HCT116 (cell line): Measurements from ENCODE around the gene CDH4. TPM values are rescaled to one million over a fixed set of nuclear protein-coding genes. Genes with fewer than 3 reads are reported as not detected.

Experiments
- ATAC-seq: fragments of 200-7000 bp; cut with Tn5 transposase; 2 replicates; pipeline ENCODE4 v1.9.1; 2020; ENCODE audit warnings: mild to moderate bottlenecking, moderate library complexity
- BruUV-seq: library from RNA; stranded (reverse); fragments of 400-500 nt; replicated peaks from 2 replicates; lab custom pipeline; 2021; lab: Mats Ljungman, UMichigan
- CTCF ChIA-PET: fragments of 300-600 bp; sonication (Branson Sonifier 250); formaldehyde crosslinking; loops from one replicate; lab custom pipeline; 2021; ENCODE audit warnings: antibody characterized with exemption; lab: Charles Lee
- POLR2A ChIA-PET: fragments of 300-600, 350-600 bp; sonication (Branson Sonifier 250); formaldehyde crosslinking; loops from one replicate; lab custom pipeline; 2021; ENCODE audit warnings: antibody characterized with exemption; lab: Charles Lee
- RAD21 ChIA-PET, 2 experiments: fragments of 300-600 bp; sonication (Branson Sonifier 250); formaldehyde crosslinking; loops; one replicate each; lab custom pipeline; 2023; ENCODE audit warnings: low total read pairs in 2 of 2; ENCODE audit not compliant: uncharacterized antibody in 2 of 2, unreplicated experiment in 2 of 2, low non-redundant PET in 1 of 2; lab: Charles Lee
- DNase-seq: peaks from one replicate; pipeline ENCODE4 v3.0.0-alpha.2; 2010; ENCODE audit warnings: low read depth, low spot score
- H2AFZ ChIP-seq: fragments of 200-600 bp; shearing (Covaris generic), sonication (generic); 2 replicates; pipeline ENCODE4 v1.6.1; 2017; ENCODE audit warnings: low read depth, mixed run types, mixed read lengths, antibody characterized with exemption, low read length; ENCODE audit not compliant: poor library complexity, severe bottlenecking
- H3K27ac ChIP-seq: 2 replicates; pipeline ENCODE4 v1.5.1; 2012; ENCODE audit warnings: low read depth, low read length
- H3K27me3 ChIP-seq: fragments of 200-600 bp; sonication (generic); 2 replicates; pipeline ENCODE4 v1.6.1; 2016; ENCODE audit warnings: mixed run types, low read length, mixed read lengths; ENCODE audit not compliant: insufficient read depth
- H3K36me3 ChIP-seq, 2 experiments: fragments of 200-500 bp in 1 of 2; fragments of 200-600 bp in 1 of 2; sonication (Bioruptor generic) in 1 of 2; sonication (generic) in 1 of 2; 2 replicates each; pipeline versions ENCODE4 v1.5.1 to v1.6.1; 2014 to 2016; ENCODE audit warnings: low read length in 2 of 2, inconsistent platforms in 1 of 2, mixed read lengths in 1 of 2, mixed run types in 1 of 2; ENCODE audit not compliant: insufficient read depth in 2 of 2, control insufficient read depth in 1 of 2
- H3K4me1 ChIP-seq, 2 experiments: fragments of 200-600 bp in 1 of 2; sonication (generic) in 1 of 2; 2 replicates each; pipeline versions ENCODE4 v1.5.1 to v1.6.1; 2012 to 2017; ENCODE audit warnings: low read length in 2 of 2, inconsistent platforms in 1 of 2, mild to moderate bottlenecking in 1 of 2, mixed read lengths in 1 of 2, mixed run types in 1 of 2, moderate library complexity in 1 of 2; ENCODE audit not compliant: insufficient read depth in 2 of 2, control insufficient read depth in 1 of 2
- H3K4me2 ChIP-seq: fragments of 200-600 bp; sonication (generic); 2 replicates; pipeline ENCODE4 v1.6.1; 2017; ENCODE audit warnings: mixed run types, low read length, mixed read lengths
- H3K4me3 ChIP-seq, 2 experiments: fragments of 200-600 bp in 1 of 2; sonication (generic) in 1 of 2; replicated peaks in 1 of 2; 2 replicates each; pipeline ENCODE4 v1.5.1; 2011 to 2016; ENCODE audit warnings: low read length in 2 of 2, control low read depth in 1 of 2, low read depth in 1 of 2, mild to moderate bottlenecking in 1 of 2, mixed read lengths in 1 of 2, mixed run types in 1 of 2
- H3K79me2 ChIP-seq: fragments of 200-600 bp; sonication (generic); 2 replicates; pipeline ENCODE4 v1.6.1; 2017; ENCODE audit warnings: mild to moderate bottlenecking, mixed run types, low read length, moderate library complexity, mixed read lengths; ENCODE audit not compliant: insufficient read depth
- H3K9ac ChIP-seq: fragments of 200-600 bp; sonication (generic); 2 replicates; pipeline ENCODE4 v1.6.1; 2016; ENCODE audit warnings: low read length, mixed read lengths
- H3K9me2 ChIP-seq: fragments of 200-600 bp; sonication (generic), shearing (Covaris generic); 2 replicates; pipeline ENCODE4 v1.6.1; 2017; ENCODE audit warnings: mixed run types, mild to moderate bottlenecking, moderate library complexity; ENCODE audit not compliant: insufficient read depth
- H3K9me3 ChIP-seq, 2 experiments: fragments of 200-500 bp in 1 of 2; fragments of 200-600 bp in 1 of 2; sonication (Bioruptor generic) in 1 of 2; sonication (generic) in 1 of 2; 2 replicates each; pipeline ENCODE4 v1.6.1; 2014 to 2017; ENCODE audit warnings: low read length in 2 of 2, mixed read lengths in 2 of 2, inconsistent platforms in 1 of 2, low read depth in 1 of 2, mild to moderate bottlenecking in 1 of 2, mixed run types in 1 of 2, moderate library complexity in 1 of 2; ENCODE audit not compliant: control insufficient read depth in 1 of 2, insufficient read depth in 1 of 2
- H4K20me1 ChIP-seq: fragments of 200-600 bp; sonication (generic), shearing (Covaris generic); 2 replicates; pipeline ENCODE4 v1.6.1; 2017; ENCODE audit warnings: mixed run types, mild to moderate bottlenecking, moderate library complexity; ENCODE audit not compliant: insufficient read depth
- EZH2 ChIP-seq: fragments of 200-600 bp; sonication (generic); IDR thresholded peaks from 2 replicates; pipeline ENCODE4 v1.6.1; 2017; ENCODE audit warnings: antibody characterized with exemption, mixed run types
- EZH2phosphoT487 ChIP-seq: fragments of 200-600 bp; IDR thresholded peaks from 2 replicates; pipeline ENCODE4 v1.6.1; 2018; ENCODE audit warnings: antibody characterized with exemption, borderline replicate concordance
- RAD21 ChIP-seq: IDR thresholded peaks from 2 replicates; pipeline ENCODE4 v1.6.1; 2012; ENCODE audit warnings: low read depth, mild to moderate bottlenecking
- SP1 ChIP-seq: IDR thresholded peaks from 2 replicates; pipeline ENCODE4 v1.6.1; 2012; ENCODE audit warnings: low read depth
- TCF7L2 ChIP-seq: IDR thresholded peaks from 2 replicates; pipeline ENCODE4 v1.7.0; 2011; ENCODE audit warnings: borderline replicate concordance, inconsistent platforms; ENCODE audit not compliant: insufficient read depth, insufficient read length; ENCODE audit errors: extremely low read depth
- intact Hi-C: fragments of 100-400 bp; cut with micrococcal nuclease; formaldehyde crosslinking; loops from 2 replicates; pipeline ENCODE4 v1.10.0; 2022
- total RNA-seq: library from RNA; stranded (reverse); gene quantifications from one replicate; pipeline ENCODE4 v1.2.1, GENCODE V29; 2021; ENCODE audit not compliant: unreplicated experiment
- TF ChIP-seq, protein P1 (sequence below): IDR thresholded peaks from 2 replicates; pipeline ENCODE4 v1.6.1; 2012
- TF ChIP-seq, protein P2 (sequence below), 3 experiments: fragments of 200-600 bp in 1 of 3; sonication (generic) in 1 of 3; IDR thresholded peaks in 2 of 3; conservative IDR thresholded peaks in 1 of 3; 2 replicates each; pipeline ENCODE4 v1.5.1; 2012 to 2017; ENCODE audit warnings: low read depth in 2 of 3, low read length in 2 of 3, antibody characterized with exemption in 1 of 3, borderline replicate concordance in 1 of 3, control low read depth in 1 of 3, mild to moderate bottlenecking in 1 of 3, mixed read lengths in 1 of 3, mixed run types in 1 of 3, moderate library complexity in 1 of 3; ENCODE audit not compliant: insufficient read depth in 1 of 3
- TF ChIP-seq, protein P3 (sequence below): IDR thresholded peaks from 2 replicates; pipeline ENCODE4 v1.6.1; 2011; ENCODE audit warnings: mild to moderate bottlenecking, low read length, moderate library complexity; ENCODE audit not compliant: insufficient replicate concordance; ENCODE audit errors: extremely low read depth

Gene CDH4
- total RNA-seq, 1 experiment from 2014 or later: not detected

DNA sequence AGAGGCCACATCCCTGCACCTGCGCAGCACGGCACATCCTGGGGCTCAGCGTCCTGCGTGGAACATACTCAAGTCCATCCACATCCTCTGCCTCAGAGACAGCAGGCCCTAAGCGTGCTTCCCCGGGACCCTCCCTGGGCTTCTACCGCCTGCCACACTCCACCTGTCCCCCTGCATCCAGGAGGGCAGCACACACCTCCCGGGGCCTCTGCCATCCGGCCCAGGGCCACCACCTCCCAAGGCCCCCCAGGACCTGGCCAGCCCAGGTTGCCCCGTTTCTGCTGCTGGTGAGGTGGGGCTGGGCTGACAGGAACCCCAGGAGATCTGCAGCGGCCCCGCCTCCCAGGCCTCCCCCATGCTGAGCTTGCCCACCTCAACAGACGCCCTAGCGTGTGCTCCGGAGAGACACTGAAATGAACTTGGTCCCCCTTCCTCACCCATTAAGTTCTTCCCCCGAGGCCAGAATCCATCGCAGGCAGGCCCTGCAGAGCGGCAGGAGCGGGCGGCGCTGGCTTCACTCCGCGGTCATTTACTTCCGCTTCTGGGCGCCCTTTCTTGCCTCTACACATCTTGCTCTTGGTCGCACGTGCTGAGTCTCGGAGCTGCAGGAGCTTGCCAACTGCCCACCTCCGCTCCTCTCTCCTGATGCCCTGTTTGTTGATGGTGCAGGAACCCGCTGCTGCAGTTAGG, 578.3 kb downstream of the CDH4 start:
- no peaks in the 10 kb centered on the region for H4K20me1 ChIP-seq
- no peak for TF ChIP-seq EZH2phosphoT487
- no peak for TF ChIP-seq RAD21
- TF ChIP-seq, protein P1, sequence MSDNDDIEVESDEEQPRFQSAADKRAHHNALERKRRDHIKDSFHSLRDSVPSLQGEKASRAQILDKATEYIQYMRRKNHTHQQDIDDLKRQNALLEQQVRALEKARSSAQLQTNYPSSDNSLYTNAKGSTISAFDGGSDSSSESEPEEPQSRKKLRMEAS: no peak
- no peak for TF ChIP-seq TCF7L2
- TF ChIP-seq, protein P2, sequence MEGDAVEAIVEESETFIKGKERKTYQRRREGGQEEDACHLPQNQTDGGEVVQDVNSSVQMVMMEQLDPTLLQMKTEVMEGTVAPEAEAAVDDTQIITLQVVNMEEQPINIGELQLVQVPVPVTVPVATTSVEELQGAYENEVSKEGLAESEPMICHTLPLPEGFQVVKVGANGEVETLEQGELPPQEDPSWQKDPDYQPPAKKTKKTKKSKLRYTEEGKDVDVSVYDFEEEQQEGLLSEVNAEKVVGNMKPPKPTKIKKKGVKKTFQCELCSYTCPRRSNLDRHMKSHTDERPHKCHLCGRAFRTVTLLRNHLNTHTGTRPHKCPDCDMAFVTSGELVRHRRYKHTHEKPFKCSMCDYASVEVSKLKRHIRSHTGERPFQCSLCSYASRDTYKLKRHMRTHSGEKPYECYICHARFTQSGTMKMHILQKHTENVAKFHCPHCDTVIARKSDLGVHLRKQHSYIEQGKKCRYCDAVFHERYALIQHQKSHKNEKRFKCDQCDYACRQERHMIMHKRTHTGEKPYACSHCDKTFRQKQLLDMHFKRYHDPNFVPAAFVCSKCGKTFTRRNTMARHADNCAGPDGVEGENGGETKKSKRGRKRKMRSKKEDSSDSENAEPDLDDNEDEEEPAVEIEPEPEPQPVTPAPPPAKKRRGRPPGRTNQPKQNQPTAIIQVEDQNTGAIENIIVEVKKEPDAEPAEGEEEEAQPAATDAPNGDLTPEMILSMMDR (IDR thresholded peaks at IDR 0.05 in 2 of 3, conservative IDR thresholded peaks at IDR 0.05 in 1 of 3; ENCODE audit: borderline replicate concordance in 1 of 3, insufficient read depth in 1 of 3, low read depth in 2 of 3, low read length in 2 of 3): no peak
- no peak for TF ChIP-seq SP1
- TF ChIP-seq, protein P3, sequence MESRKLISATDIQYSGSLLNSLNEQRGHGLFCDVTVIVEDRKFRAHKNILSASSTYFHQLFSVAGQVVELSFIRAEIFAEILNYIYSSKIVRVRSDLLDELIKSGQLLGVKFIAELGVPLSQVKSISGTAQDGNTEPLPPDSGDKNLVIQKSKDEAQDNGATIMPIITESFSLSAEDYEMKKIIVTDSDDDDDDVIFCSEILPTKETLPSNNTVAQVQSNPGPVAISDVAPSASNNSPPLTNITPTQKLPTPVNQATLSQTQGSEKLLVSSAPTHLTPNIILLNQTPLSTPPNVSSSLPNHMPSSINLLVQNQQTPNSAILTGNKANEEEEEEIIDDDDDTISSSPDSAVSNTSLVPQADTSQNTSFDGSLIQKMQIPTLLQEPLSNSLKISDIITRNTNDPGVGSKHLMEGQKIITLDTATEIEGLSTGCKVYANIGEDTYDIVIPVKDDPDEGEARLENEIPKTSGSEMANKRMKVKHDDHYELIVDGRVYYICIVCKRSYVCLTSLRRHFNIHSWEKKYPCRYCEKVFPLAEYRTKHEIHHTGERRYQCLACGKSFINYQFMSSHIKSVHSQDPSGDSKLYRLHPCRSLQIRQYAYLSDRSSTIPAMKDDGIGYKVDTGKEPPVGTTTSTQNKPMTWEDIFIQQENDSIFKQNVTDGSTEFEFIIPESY: no peak
- TF ChIP-seq EZH2: no peak
- TF ChIP-seq, all 23 proteins: peak for 0
- Histone ChIP-seq H3K4me2 (no peak overlapping the region), H3K4me1 (no peaks in the 10 kb centered on the region), H2AFZ (no peak overlapping the region), H3K9me3 (no peaks in the 10 kb centered on the region), H3K9ac (no peak overlapping the region), H3K36me3 (no peaks in the 10 kb centered on the region), H3K27ac (no peak overlapping the region), H3K4me3 (no peak overlapping the region), H3K79me2 (no peaks in the 10 kb centered on the region), H3K27me3 (peaks cover 30% of the 10 kb centered on the region), H3K9me2 (no peaks in the 10 kb centered on the region)
- no TSS peak for BruUV-seq
- ChIA-PET CTCF (no interaction called here), RAD21 (no interaction called here), POLR2A (no interaction called here)
- intact Hi-C loops: no loop called here
- ATAC-seq (no peak), DNase-seq (no peak)
